ENCODE data around the gene FGD3. TPM values are rescaled to one million over a fixed set of nuclear protein-coding genes. Genes with fewer than 3 reads are reported as not detected.

FGD3 gene
- polyA plus RNA-seq, 1 donor (not counting 4 experiments of a cell fraction or from before 2014, with no cell fraction given), result 0.21 TPM

- no peak for TF ChIP-seq EZH2 (IDR thresholded peaks at IDR 0.05; ENCODE audit: low read length)
- TF ChIP-seq, protein P1, sequence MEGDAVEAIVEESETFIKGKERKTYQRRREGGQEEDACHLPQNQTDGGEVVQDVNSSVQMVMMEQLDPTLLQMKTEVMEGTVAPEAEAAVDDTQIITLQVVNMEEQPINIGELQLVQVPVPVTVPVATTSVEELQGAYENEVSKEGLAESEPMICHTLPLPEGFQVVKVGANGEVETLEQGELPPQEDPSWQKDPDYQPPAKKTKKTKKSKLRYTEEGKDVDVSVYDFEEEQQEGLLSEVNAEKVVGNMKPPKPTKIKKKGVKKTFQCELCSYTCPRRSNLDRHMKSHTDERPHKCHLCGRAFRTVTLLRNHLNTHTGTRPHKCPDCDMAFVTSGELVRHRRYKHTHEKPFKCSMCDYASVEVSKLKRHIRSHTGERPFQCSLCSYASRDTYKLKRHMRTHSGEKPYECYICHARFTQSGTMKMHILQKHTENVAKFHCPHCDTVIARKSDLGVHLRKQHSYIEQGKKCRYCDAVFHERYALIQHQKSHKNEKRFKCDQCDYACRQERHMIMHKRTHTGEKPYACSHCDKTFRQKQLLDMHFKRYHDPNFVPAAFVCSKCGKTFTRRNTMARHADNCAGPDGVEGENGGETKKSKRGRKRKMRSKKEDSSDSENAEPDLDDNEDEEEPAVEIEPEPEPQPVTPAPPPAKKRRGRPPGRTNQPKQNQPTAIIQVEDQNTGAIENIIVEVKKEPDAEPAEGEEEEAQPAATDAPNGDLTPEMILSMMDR (optimal IDR thresholded peaks at IDR 0.05 in 1 of 3, IDR thresholded peaks at IDR 0.05 in 1 of 3, conservative IDR thresholded peaks at IDR 0.05 in 1 of 3; ENCODE audit: extremely low read depth in 1 of 3, insufficient read depth in 2 of 3, low read length in 3 of 3), result no peak
- Histone ChIP-seq H3K27me3 (ENCODE audit: control insufficient read depth, extremely low read depth, insufficient read depth, low read length) (peaks cover 23% of the 10 kb centered on the region), H3K9ac (ENCODE audit: control insufficient read depth, extremely low read depth, insufficient read depth, low read length) (no peak overlapping the region), H3K9me3 (ENCODE audit: control insufficient read depth, low read depth, low read length) (no peaks in the 10 kb centered on the region), H2AFZ (ENCODE audit: control insufficient read depth, low read length) (no peak overlapping the region), H3K4me1 (ENCODE audit: control insufficient read depth, extremely low read depth, insufficient read depth, low read length) (no peaks in the 10 kb centered on the region), H3K4me3 (ENCODE audit: control insufficient read depth in 2 of 3, extremely low read depth in 1 of 3, insufficient read depth in 2 of 3, low read depth in 1 of 3, low read length in 3 of 3) (no peak overlapping the region), H3K4me2 (ENCODE audit: control insufficient read depth, extremely low read depth, insufficient read depth, low read depth, low read length) (no peak overlapping the region), H3K27ac (ENCODE audit: control insufficient read depth, insufficient read depth, low read length) (no peak overlapping the region), H3K9me1 (ENCODE audit: control insufficient read depth, extremely low read depth, insufficient read depth, low read length) (no peaks in the 10 kb centered on the region), H3K36me3 (ENCODE audit: control insufficient read depth in 2 of 2, extremely low read depth in 1 of 2, insufficient read depth in 2 of 2, low read length in 2 of 2) (no peaks in the 10 kb centered on the region), H3K79me2 (ENCODE audit: control insufficient read depth, insufficient read depth, low read length) (no peaks in the 10 kb centered on the region), H4K20me1 (ENCODE audit: control insufficient read depth, extremely low read depth, insufficient read depth, low read length) (no peaks in the 10 kb centered on the region)
- no peak for FAIRE-seq
- DNase-seq (ENCODE audit: low read depth, low spot score), result no peak
- dilution Hi-C loops (cut with MboI; ENCODE audit: extremely low pct_ligation_motif_present, low sequenced_read_pairs), result no loop called here
Observed at GRCh38 chr9:93059715-93060578, 112.6 kb downstream of the FGD3 start.

DNA sequence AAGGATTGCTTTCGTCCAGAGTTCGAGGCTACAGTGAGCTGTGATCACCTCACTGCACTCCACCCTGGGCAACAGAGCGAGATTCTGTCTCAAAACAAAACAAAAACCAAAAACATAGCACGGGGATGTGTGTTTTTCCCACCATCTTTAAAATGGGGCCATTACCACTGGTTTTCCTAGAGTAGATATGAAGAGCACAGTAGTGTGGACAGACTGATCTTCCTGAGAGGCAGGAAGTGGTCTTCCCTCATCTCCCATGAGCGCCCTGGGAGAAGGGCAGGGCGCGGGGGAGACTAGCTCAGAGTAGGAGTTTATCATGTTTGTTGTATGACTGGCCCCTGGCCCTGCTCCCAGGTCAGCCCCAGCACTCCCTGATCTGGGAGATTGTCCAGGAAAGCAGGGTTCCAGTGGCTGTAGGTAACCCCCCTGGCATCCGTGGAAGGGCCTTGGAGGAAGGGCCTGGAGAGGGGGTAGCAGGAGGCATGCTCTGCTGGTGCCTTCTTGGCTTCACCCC lies 113.5 kb downstream of the FGD3 start:
- no peaks in the 10 kb centered on the region for H3K9me1 ChIP-seq (ENCODE audit: control insufficient read depth, extremely low read depth, insufficient read depth, low read length)
- H2AFZ ChIP-seq (ENCODE audit: control insufficient read depth, low read length), result no peak overlapping the region
- no peaks in the 10 kb centered on the region for H3K79me2 ChIP-seq (ENCODE audit: control insufficient read depth, insufficient read depth, low read length)
- H3K4me3 ChIP-seq (ENCODE audit: control insufficient read depth in 2 of 3, extremely low read depth in 1 of 3, insufficient read depth in 2 of 3, low read depth in 1 of 3, low read length in 3 of 3), result no peak overlapping the region
- no peak overlapping the region for H3K4me2 ChIP-seq (ENCODE audit: control insufficient read depth, extremely low read depth, insufficient read depth, low read depth, low read length)
- H3K27me3 ChIP-seq (ENCODE audit: control insufficient read depth, extremely low read depth, insufficient read depth, low read length), result peaks cover 27% of the 10 kb centered on the region
- DNase-seq (ENCODE audit: low read depth, low spot score) (no peak), FAIRE-seq (no peak)
- H4K20me1 ChIP-seq (ENCODE audit: control insufficient read depth, extremely low read depth, insufficient read depth, low read length), result no peaks in the 10 kb centered on the region
- dilution Hi-C loops (cut with MboI; ENCODE audit: extremely low pct_ligation_motif_present, low sequenced_read_pairs), result no loop called here
- H3K4me1 ChIP-seq (ENCODE audit: control insufficient read depth, extremely low read depth, insufficient read depth, low read length), result no peaks in the 10 kb centered on the region
- H3K9me3 ChIP-seq (ENCODE audit: control insufficient read depth, low read depth, low read length), result no peaks in the 10 kb centered on the region
- H3K27ac ChIP-seq (ENCODE audit: control insufficient read depth, insufficient read depth, low read length), result no peak overlapping the region
- no peak for TF ChIP-seq EZH2 (IDR thresholded peaks at IDR 0.05; ENCODE audit: low read length)
- TF ChIP-seq, protein P1 (optimal IDR thresholded peaks at IDR 0.05 in 1 of 3, IDR thresholded peaks at IDR 0.05 in 1 of 3, conservative IDR thresholded peaks at IDR 0.05 in 1 of 3; ENCODE audit: extremely low read depth in 1 of 3, insufficient read depth in 2 of 3, low read length in 3 of 3), result no peak
- no peak overlapping the region for H3K9ac ChIP-seq (ENCODE audit: control insufficient read depth, extremely low read depth, insufficient read depth, low read length)
- H3K36me3 ChIP-seq (ENCODE audit: control insufficient read depth in 2 of 2, extremely low read depth in 1 of 2, insufficient read depth in 2 of 2, low read length in 2 of 2), result no peaks in the 10 kb centered on the region

Measured in keratinocyte (primary cell).